ENCODE data around the gene TNNI2.

DNA sequence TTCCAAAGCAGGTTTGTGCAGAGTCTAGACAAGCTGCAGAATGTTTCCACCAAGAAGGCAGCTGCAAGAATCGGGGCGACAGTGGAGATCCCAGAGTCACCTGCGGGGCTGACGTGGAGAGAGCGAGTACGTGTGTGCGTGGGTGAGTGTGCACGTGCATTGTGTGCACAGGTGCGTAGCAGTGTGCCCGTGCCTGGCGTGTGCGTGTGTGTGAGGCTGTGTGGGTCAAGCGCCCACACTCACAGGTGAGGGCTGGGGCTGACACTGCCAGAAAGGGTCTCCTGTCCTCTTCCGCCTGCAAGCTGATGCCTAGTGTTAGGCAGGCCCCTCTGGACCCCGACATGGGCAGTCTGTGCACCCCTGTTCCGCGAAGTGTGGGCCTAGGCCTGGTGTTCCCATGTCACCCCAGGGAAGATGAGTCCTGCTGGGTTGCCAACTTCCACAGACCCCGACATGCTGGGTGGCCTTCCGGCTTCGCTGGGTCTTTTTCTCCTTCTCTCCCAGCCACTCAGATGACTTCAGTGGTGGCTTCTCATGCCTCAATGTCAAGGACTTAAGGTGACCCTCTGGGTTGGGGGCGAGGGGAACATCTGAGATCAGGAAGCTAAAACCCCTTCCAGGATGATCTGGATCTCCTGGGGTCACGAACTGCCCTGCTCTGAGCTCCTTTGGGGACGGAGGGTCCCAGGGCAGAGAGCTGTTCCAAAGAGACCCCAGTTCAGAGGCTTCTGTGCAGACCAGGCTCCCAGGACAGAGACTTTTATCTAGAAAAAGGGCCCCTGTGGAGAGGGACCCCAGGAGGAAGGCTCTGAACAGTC, 14.4 kb upstream of the TNNI2 start:
- TF ChIP-seq, protein P1, sequence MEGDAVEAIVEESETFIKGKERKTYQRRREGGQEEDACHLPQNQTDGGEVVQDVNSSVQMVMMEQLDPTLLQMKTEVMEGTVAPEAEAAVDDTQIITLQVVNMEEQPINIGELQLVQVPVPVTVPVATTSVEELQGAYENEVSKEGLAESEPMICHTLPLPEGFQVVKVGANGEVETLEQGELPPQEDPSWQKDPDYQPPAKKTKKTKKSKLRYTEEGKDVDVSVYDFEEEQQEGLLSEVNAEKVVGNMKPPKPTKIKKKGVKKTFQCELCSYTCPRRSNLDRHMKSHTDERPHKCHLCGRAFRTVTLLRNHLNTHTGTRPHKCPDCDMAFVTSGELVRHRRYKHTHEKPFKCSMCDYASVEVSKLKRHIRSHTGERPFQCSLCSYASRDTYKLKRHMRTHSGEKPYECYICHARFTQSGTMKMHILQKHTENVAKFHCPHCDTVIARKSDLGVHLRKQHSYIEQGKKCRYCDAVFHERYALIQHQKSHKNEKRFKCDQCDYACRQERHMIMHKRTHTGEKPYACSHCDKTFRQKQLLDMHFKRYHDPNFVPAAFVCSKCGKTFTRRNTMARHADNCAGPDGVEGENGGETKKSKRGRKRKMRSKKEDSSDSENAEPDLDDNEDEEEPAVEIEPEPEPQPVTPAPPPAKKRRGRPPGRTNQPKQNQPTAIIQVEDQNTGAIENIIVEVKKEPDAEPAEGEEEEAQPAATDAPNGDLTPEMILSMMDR (conservative IDR thresholded peaks at IDR 0.05; ENCODE audit: low read length), result no peak
- no peak for TF ChIP-seq EZH2phosphoT487 (IDR thresholded peaks at IDR 0.05; ENCODE audit: borderline replicate concordance, low read depth, low read length)

All from OCI-LY7 (cell line).